Measurements from ENCODE around the gene CLTC.

- TF ChIP-seq EP300 (IDR thresholded peaks at IDR 0.05; ENCODE audit: low read depth in 2 of 2, low read length in 2 of 2): no peak
- TF ChIP-seq EP300 (CRISPR knock-in tag; IDR thresholded peaks at IDR 0.05; ENCODE audit: borderline replicate concordance): no peak
- TF ChIP-seq CTCF (CRISPR knock-in tag; IDR thresholded peaks at IDR 0.05): no peak
- TF ChIP-seq NFRKB (IDR thresholded peaks at IDR 0.05): no peak
- TF ChIP-seq ETV5 (CRISPR knock-in tag; IDR thresholded peaks at IDR 0.05; ENCODE audit: borderline replicate concordance): no peak
- no peak for TF ChIP-seq ZNF776 (CRISPR knock-in tag; IDR thresholded peaks at IDR 0.05)
- no peak for TF ChIP-seq NR2F1 (CRISPR knock-in tag; IDR thresholded peaks at IDR 0.05)
- TF ChIP-seq, protein P1, sequence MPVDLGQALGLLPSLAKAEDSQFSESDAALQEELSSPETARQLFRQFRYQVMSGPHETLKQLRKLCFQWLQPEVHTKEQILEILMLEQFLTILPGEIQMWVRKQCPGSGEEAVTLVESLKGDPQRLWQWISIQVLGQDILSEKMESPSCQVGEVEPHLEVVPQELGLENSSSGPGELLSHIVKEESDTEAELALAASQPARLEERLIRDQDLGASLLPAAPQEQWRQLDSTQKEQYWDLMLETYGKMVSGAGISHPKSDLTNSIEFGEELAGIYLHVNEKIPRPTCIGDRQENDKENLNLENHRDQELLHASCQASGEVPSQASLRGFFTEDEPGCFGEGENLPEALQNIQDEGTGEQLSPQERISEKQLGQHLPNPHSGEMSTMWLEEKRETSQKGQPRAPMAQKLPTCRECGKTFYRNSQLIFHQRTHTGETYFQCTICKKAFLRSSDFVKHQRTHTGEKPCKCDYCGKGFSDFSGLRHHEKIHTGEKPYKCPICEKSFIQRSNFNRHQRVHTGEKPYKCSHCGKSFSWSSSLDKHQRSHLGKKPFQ (CRISPR knock-in tag; IDR thresholded peaks at IDR 0.05; ENCODE audit: insufficient replicate concordance): no peak
- no peak for TF ChIP-seq ZNF782 (CRISPR knock-in tag; IDR thresholded peaks at IDR 0.05; ENCODE audit: borderline replicate concordance)
- TF ChIP-seq NONO (IDR thresholded peaks at IDR 0.05): no peak
- no peak for TF ChIP-seq NONO (CRISPR knock-in tag; conservative IDR thresholded peaks at IDR 0.05)
- TF ChIP-seq, protein P2, sequence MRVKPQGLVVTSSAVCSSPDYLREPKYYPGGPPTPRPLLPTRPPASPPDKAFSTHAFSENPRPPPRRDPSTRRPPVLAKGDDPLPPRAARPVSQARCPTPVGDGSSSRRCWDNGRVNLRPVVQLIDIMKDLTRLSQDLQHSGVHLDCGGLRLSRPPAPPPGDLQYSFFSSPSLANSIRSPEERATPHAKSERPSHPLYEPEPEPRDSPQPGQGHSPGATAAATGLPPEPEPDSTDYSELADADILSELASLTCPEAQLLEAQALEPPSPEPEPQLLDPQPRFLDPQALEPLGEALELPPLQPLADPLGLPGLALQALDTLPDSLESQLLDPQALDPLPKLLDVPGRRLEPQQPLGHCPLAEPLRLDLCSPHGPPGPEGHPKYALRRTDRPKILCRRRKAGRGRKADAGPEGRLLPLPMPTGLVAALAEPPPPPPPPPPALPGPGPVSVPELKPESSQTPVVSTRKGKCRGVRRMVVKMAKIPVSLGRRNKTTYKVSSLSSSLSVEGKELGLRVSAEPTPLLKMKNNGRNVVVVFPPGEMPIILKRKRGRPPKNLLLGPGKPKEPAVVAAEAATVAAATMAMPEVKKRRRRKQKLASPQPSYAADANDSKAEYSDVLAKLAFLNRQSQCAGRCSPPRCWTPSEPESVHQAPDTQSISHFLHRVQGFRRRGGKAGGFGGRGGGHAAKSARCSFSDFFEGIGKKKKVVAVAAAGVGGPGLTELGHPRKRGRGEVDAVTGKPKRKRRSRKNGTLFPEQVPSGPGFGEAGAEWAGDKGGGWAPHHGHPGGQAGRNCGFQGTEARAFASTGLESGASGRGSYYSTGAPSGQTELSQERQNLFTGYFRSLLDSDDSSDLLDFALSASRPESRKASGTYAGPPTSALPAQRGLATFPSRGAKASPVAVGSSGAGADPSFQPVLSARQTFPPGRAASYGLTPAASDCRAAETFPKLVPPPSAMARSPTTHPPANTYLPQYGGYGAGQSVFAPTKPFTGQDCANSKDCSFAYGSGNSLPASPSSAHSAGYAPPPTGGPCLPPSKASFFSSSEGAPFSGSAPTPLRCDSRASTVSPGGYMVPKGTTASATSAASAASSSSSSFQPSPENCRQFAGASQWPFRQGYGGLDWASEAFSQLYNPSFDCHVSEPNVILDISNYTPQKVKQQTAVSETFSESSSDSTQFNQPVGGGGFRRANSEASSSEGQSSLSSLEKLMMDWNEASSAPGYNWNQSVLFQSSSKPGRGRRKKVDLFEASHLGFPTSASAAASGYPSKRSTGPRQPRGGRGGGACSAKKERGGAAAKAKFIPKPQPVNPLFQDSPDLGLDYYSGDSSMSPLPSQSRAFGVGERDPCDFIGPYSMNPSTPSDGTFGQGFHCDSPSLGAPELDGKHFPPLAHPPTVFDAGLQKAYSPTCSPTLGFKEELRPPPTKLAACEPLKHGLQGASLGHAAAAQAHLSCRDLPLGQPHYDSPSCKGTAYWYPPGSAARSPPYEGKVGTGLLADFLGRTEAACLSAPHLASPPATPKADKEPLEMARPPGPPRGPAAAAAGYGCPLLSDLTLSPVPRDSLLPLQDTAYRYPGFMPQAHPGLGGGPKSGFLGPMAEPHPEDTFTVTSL (CRISPR knock-in tag; IDR thresholded peaks at IDR 0.05; ENCODE audit: borderline replicate concordance): no peak
- TF ChIP-seq RFXAP (CRISPR knock-in tag; IDR thresholded peaks at IDR 0.05; ENCODE audit: borderline replicate concordance): no peak
- no peak for TF ChIP-seq E2F1 (CRISPR knock-in tag; IDR thresholded peaks at IDR 0.05)
- TF ChIP-seq ZNF512 (CRISPR knock-in tag; IDR thresholded peaks at IDR 0.05): no peak
Measured at GRCh38 chr17:59695945-59696681, 76.4 kb downstream of the CLTC start.
